ENCODE results near the gene AGPS. TPM values are rescaled to one million over a fixed set of nuclear protein-coding genes. Genes with fewer than 3 reads are reported as not detected.

AGPS gene
- total and polyA plus RNA-seq, 9 of the 15 experiments (the other 6 are each of a cell fraction or from before 2014, with no cell fraction given) = 15.5 to 211 (median 63.1) TPM

DNA sequence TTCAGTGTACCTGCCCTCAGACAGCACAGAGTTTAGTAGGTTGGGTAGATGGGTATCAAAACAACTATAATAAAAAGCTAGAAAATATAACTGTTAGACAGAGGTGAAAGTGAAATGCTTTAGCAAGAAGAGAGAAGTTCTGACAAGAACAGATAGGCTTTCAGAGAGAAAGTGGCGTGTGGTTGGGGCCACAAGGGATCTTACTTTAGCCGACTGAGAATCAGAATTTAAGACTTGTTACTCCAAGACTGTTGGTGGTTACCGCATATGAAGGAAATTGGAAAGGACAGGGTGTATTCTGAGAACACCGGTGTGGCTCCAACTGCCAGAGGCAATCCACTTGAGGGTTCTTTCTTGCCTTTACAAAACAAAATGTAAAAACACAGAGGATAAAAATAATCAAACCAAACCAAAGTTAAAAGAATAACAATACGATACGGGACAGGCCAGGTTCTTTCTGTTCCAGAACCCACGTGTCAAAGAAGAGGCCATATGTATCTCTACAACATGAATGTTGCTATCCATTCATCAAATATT, 44.4 kb upstream of the AGPS start:
- no peak for DNase-seq (ENCODE audit: extremely low read depth in 1 of 4, low spot score in 3 of 4)
- in situ Hi-C loops (cut with MboI) (loop anchor here (5.0 kb wide), 1 partner anchor 84 kb away; no protein-coding TSS in a partner anchor), intact Hi-C loops (cut with micrococcal nuclease) (no loop called here)
- no peak for FAIRE-seq
- no peak for ATAC-seq
- Histone ChIP-seq H3K4me1 (replicated peaks in 1 of 2; ENCODE audit: control insufficient read depth in 2 of 2, insufficient read depth in 2 of 2, low read length in 2 of 2) (no peaks in the 10 kb centered on the region), H3K79me2 (ENCODE audit: control insufficient read depth, insufficient read depth, low read length) (no peaks in the 10 kb centered on the region), H3K4me2 (ENCODE audit: insufficient read depth, low read length) (no peak overlapping the region), H3K9ac (ENCODE audit: insufficient read depth in 1 of 2, low read depth in 2 of 2, low read length in 2 of 2) (no peak overlapping the region), H3K27me3 (ENCODE audit: control insufficient read depth in 2 of 2, insufficient read depth in 2 of 2, low read length in 2 of 2) (no peaks in the 10 kb centered on the region), H3K9me3 (replicated peaks; ENCODE audit: control insufficient read depth, insufficient read depth, low read depth, low read length) (no peaks in the 10 kb centered on the region; the same call in 1 of the 2 replicates), H3K9me1 (ENCODE audit: control insufficient read depth, insufficient read depth, low read length) (no peaks in the 10 kb centered on the region), H3K36me3 (ENCODE audit: control insufficient read depth, insufficient read depth, low read length) (no peaks in the 10 kb centered on the region; the same call in 2 of the 3 replicates), H2AFZ (ENCODE audit: low read depth, low read length) (no peak overlapping the region), H4K20me1 (replicated peaks; ENCODE audit: control insufficient read depth, insufficient read depth, low read length) (no peaks in the 10 kb centered on the region), H3K4me3 (no peak overlapping the region), H3K27ac (ENCODE audit: extremely low read depth, low read depth, low read length) (no peak overlapping the region)
- no TSS peak for BruUV-seq (replicated peaks)
- ChIA-PET POLR2A (no interaction called here), CTCF (ENCODE audit: low intra/inter-chr PET ratio) (no interaction called here)
- TF ChIP-seq TSHZ1 (CRISPR knock-in tag; IDR thresholded peaks at IDR 0.05) (no peak), ZKSCAN1 (IDR thresholded peaks at IDR 0.05; ENCODE audit: low read depth, low read length) (no peak), HEY1 (CRISPR knock-in tag; IDR thresholded peaks at IDR 0.05; ENCODE audit: borderline replicate concordance) (no peak), TRIM28 (IDR thresholded peaks at IDR 0.05) (no peak), ASH1L (IDR thresholded peaks at IDR 0.05; ENCODE audit: borderline replicate concordance, low read depth, partially characterized antibody) (no peak), TOE1 (IDR thresholded peaks at IDR 0.05; ENCODE audit: borderline replicate concordance) (no peak), TOE1 (CRISPR knock-in tag; IDR thresholded peaks at IDR 0.05; ENCODE audit: borderline replicate concordance, low read depth) (no peak), OTX1 (CRISPR knock-in tag; IDR thresholded peaks at IDR 0.05) (no peak), PCBP1 (IDR thresholded peaks at IDR 0.05; ENCODE audit: low read depth, low read length, poor library complexity, severe bottlenecking) (no peak), ZNF707 (CRISPR knock-in tag; conservative IDR thresholded peaks at IDR 0.05) (no peak), MCM2 (IDR thresholded peaks at IDR 0.05; ENCODE audit: low read depth) (no peak)
- TF ChIP-seq, protein P1, sequence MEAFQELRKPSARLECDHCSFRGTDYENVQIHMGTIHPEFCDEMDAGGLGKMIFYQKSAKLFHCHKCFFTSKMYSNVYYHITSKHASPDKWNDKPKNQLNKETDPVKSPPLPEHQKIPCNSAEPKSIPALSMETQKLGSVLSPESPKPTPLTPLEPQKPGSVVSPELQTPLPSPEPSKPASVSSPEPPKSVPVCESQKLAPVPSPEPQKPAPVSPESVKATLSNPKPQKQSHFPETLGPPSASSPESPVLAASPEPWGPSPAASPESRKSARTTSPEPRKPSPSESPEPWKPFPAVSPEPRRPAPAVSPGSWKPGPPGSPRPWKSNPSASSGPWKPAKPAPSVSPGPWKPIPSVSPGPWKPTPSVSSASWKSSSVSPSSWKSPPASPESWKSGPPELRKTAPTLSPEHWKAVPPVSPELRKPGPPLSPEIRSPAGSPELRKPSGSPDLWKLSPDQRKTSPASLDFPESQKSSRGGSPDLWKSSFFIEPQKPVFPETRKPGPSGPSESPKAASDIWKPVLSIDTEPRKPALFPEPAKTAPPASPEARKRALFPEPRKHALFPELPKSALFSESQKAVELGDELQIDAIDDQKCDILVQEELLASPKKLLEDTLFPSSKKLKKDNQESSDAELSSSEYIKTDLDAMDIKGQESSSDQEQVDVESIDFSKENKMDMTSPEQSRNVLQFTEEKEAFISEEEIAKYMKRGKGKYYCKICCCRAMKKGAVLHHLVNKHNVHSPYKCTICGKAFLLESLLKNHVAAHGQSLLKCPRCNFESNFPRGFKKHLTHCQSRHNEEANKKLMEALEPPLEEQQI (IDR thresholded peaks at IDR 0.05) = no peak
- WGBS (ENCODE audit: insufficient coverage, low coverage, missing lambda C conversion rate) = 50% methylated on average over 7 of the region's 7 CpGs
